DMS53 treated with DMSO at 0.1 percent for 48 hours (cell line): Measurements from ENCODE around the gene RBBP8NL.
"Not testable (repeated sequence)": the region's sequence is repeated elsewhere in the genome, so short reads cannot be mapped to it uniquely, and the experiment has no call there.

ENCODE experiments used
- DNase-seq: peaks from one replicate; lab custom pipeline; 2025; ENCODE audit not compliant: unreplicated experiment; lab: John Stamatoyannopoulos, UW

Gene RBBP8NL

GRCh38 chr20:62446481-62446880, 19.1 kb upstream of the RBBP8NL start:
- DNase-seq = no peak

GRCh38 chr20:62445553-62446340, 18.4 kb upstream of the RBBP8NL start:
- DNase-seq = no peak

GRCh38 chr20:62444286-62444685, 16.9 kb upstream of the RBBP8NL start:
- no peak for DNase-seq

GRCh38 chr20:62441987-62442539, 14.7 kb upstream of the RBBP8NL start:
- no peak for DNase-seq

GRCh38 chr20:62439218-62439617, 11.9 kb upstream of the RBBP8NL start:
- DNase-seq = no peak

GRCh38 chr20:62437927-62438326, 10.6 kb upstream of the RBBP8NL start:
- no peak for DNase-seq

GRCh38 chr20:62437496-62437895, 10.2 kb upstream of the RBBP8NL start:
- no peak for DNase-seq

GRCh38 chr20:62436692-62437091, 9.4 kb upstream of the RBBP8NL start:
- no peak for DNase-seq

GRCh38 chr20:62433658-62434497, 6.5 kb upstream of the RBBP8NL start:
- DNase-seq = no peak

- no peak for DNase-seq
Measured at GRCh38 chr20:62430866-62431447, 3.6 kb upstream of the RBBP8NL start.

- DNase-seq = no peak
Measured at GRCh38 chr20:62430311-62430853, 3.0 kb upstream of the RBBP8NL start.

GRCh38 chr20:62429455-62430310, 2.3 kb upstream of the RBBP8NL start:
- DNase-seq = no peak

- DNase-seq = no peak
Measured at GRCh38 chr20:62428396-62429295, 1.3 kb upstream of the RBBP8NL start.

- no peak for DNase-seq
Measured at GRCh38 chr20:62428002-62428372, 648 bp upstream of the RBBP8NL start.

GRCh38 chr20:62426699-62427131, 624 bp downstream of the RBBP8NL start:
- DNase-seq = no peak

GRCh38 chr20:62426059-62426348, 1.3 kb downstream of the RBBP8NL start:
- DNase-seq = not testable (repeated sequence)

GRCh38 chr20:62425281-62426058, 1.9 kb downstream of the RBBP8NL start:
- DNase-seq = no peak

- no peak for DNase-seq
Measured at GRCh38 chr20:62424249-62425107, 2.9 kb downstream of the RBBP8NL start.
